Measurements from ENCODE around the gene ZNF488.

The ZNF488 gene

GRCh38 chr10:47359626-47360418, 24.3 kb downstream of the ZNF488 start:
- no peak for TF ChIP-seq CTCF (conservative IDR thresholded peaks at IDR 0.05; ENCODE audit: low read depth)
- DNase-seq (ENCODE audit: low spot score) = no peak
- ChIA-PET POLR2A (ENCODE audit: low non-redundant PET) (no interaction called here), CTCF (interaction anchor here (0.7 to 1.1 kb wide), 3 partner anchors 19 to 416 kb away, joined by 3 to 5 read pairs (median 4); no protein-coding TSS in a partner anchor)
- no peak overlapping the region for H3K27ac ChIP-seq

- TF ChIP-seq CTCF (conservative IDR thresholded peaks at IDR 0.05; ENCODE audit: low read depth) = no peak
- no peak for DNase-seq (ENCODE audit: low spot score)
- ChIA-PET POLR2A (ENCODE audit: low non-redundant PET) (no interaction called here), CTCF (interaction anchor here (1.1 kb wide), 1 partner anchor 18 kb away, joined by 5 read pairs; no protein-coding TSS in a partner anchor)
- no peak overlapping the region for H3K27ac ChIP-seq
Observed at GRCh38 chr10:47359101-47359500, 25.0 kb downstream of the ZNF488 start.

GRCh38 chr10:47358457-47358856, 25.6 kb downstream of the ZNF488 start:
- H3K27ac ChIP-seq = no peak overlapping the region
- ChIA-PET POLR2A (ENCODE audit: low non-redundant PET) (no interaction called here), CTCF (interaction anchor here (1.1 kb wide), 1 partner anchor 18 kb away, joined by 5 read pairs; no protein-coding TSS in a partner anchor)
- TF ChIP-seq CTCF (conservative IDR thresholded peaks at IDR 0.05; ENCODE audit: low read depth) = no peak
- DNase-seq (ENCODE audit: low spot score) = no peak

- CTCF ChIA-PET = no interaction called here
Observed at GRCh38 chr10:47357911-47358310, 26.2 kb downstream of the ZNF488 start.

GRCh38 chr10:47357131-47357582, 26.9 kb downstream of the ZNF488 start:
- POLR2A ChIA-PET (ENCODE audit: low non-redundant PET) = no interaction called here
- DNase-seq (ENCODE audit: low spot score) = no peak
- TF ChIP-seq CTCF (conservative IDR thresholded peaks at IDR 0.05; ENCODE audit: low read depth) = no peak
- no peak overlapping the region for H3K27ac ChIP-seq
- CTCF ChIA-PET = no interaction called here

More at GRCh38 chr10:47357911-47358310, 26.2 kb downstream of the ZNF488 start:
- H3K27ac ChIP-seq = no peak overlapping the region
- POLR2A ChIA-PET (ENCODE audit: low non-redundant PET) = no interaction called here
- no peak for TF ChIP-seq CTCF (conservative IDR thresholded peaks at IDR 0.05; ENCODE audit: low read depth)
- no peak for DNase-seq (ENCODE audit: low spot score)

GRCh38 chr10:47356708-47357107, 27.4 kb downstream of the ZNF488 start:
- POLR2A ChIA-PET (ENCODE audit: low non-redundant PET) = no interaction called here
- no peak for DNase-seq (ENCODE audit: low spot score)
- H3K27ac ChIP-seq = no peak overlapping the region
- no peak for TF ChIP-seq CTCF (conservative IDR thresholded peaks at IDR 0.05; ENCODE audit: low read depth)
- CTCF ChIA-PET = no interaction called here
